Body of pancreas (tissue), 4 donors: Measurements from ENCODE around the gene PLCB4. TPM values are rescaled to one million over a fixed set of nuclear protein-coding genes. Genes with fewer than 3 reads are reported as not detected.

Experiments used
- ATAC-seq: fragments of 150-250 bp; one replicate; pipeline ENCODE4 v1.9.1; 2016
- DNase-seq, 4 donors: peaks; one replicate each; pipeline ENCODE4 v3.0.0-alpha.2; 2019
- H3K27ac ChIP-seq, 4 donors: fragments of 200-600 bp; sonication (generic); 1 replicate in 3 of 4; 2 replicates in 1 of 4; pipeline versions ENCODE4 v1.5.1 to v1.6.1; 2016 to 2019; ENCODE audit warnings: mild to moderate bottlenecking in 1 of 4, mixed read lengths in 1 of 4, moderate library complexity in 1 of 4
- H3K27me3 ChIP-seq, 2 donors: fragments of 200-600 bp; sonication (generic); one replicate each; pipeline ENCODE4 v1.6.0; 2016; ENCODE audit warnings: mild to moderate bottlenecking in 1 of 2
- H3K36me3 ChIP-seq, 2 donors: fragments of 200-600 bp; sonication (generic); replicated peaks in 1 of 2; 2 replicates each; pipeline ENCODE4 v1.5.1; 2016; ENCODE audit warnings: low read depth in 2 of 2; ENCODE audit not compliant: insufficient read depth in 1 of 2
- H3K4me1 ChIP-seq: fragments of 200-600 bp; sonication (generic); one replicate; pipeline ENCODE4 v1.6.0; 2016
- H3K4me3 ChIP-seq, 2 donors: fragments of 200-600 bp; sonication (generic); 1 replicate in 1 of 2; 2 replicates in 1 of 2; pipeline ENCODE4 v1.5.1; 2016 to 2019
- H3K9me3 ChIP-seq, 3 donors: fragments of 200-600 bp; sonication (generic); 1 replicate in 2 of 3; 2 replicates in 1 of 3; pipeline ENCODE4 v1.5.1; 2016
- POLR2A ChIP-seq, 3 donors: fragments of 450-650 bp; IDR thresholded peaks; one replicate each; pipeline ENCODE4 v1.6.1; 2016; ENCODE audit warnings: antibody characterized with exemption in 3 of 3, mild to moderate bottlenecking in 2 of 3
- WGBS, 2 donors: methylation state at CpG; one replicate each; pipeline ENCODE4 v1.1.5; 2017; 5-methylcytosine and 5-hydroxymethylcytosine counted together
- intact Hi-C: fragments of 100-400 bp; cut with DNase I; formaldehyde crosslinking; loops from one replicate; pipeline ENCODE4 v1.15.1; 2023
- total RNA-seq, 2 donors: library from RNA; depleted of rRNA; stranded (reverse); fragments of >200 nt; gene quantifications; one replicate each; pipeline ENCODE4 v1.1.0, GENCODE V29; 2016
- TF ChIP-seq, protein P1 (sequence below), 7 experiments: fragments of 450-650 bp in 4 of 7; fragments of 200-600 bp in 3 of 7; sonication (generic) in 3 of 7; IDR thresholded peaks; one replicate each; pipeline ENCODE4 v1.5.1; 2016 to 2019; ENCODE audit warnings: antibody characterized with exemption in 7 of 7

Gene PLCB4
- total RNA-seq, 2 donors from 2014 or later, result 1.3 to 3.4 TPM

DNA sequence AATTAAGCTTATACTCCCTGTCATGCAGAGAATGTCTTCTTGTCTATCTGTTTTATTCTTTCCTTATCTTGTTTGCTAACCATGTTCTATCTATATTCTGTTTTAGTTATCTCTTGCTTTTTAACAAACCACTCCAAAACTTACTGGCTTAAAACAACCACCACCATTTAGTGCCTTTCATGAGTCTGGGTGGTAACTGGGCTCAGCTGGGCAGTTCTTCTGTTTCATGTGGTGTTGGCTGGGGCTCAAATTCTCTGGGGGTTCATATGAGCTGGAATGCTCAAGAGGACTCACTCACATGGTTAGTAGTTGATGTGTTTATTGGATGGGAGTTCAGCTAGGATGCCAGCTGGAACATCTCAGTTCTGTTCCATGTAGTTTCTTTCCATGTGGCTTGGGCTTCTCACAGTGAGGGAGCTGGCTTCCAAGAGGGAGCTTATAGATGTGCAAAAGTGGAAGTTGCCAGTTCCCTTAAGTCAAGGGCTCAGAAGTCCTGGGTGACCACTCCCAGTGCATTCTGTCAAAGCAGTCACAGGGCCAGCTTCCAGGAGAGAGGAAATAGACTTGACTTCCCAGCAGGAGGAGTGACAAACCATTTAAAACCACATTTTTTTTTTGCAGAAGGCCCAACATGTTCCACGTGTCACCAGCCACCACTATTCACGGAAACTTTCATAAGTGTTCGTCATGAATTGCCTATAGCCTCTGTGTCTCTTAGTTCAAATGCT, 70.4 kb downstream of the PLCB4 start:
- no peaks in the 10 kb centered on the region for H3K36me3 ChIP-seq
- no peak for TF ChIP-seq POLR2A (IDR thresholded peaks at IDR 0.05)
- TF ChIP-seq, protein P1, sequence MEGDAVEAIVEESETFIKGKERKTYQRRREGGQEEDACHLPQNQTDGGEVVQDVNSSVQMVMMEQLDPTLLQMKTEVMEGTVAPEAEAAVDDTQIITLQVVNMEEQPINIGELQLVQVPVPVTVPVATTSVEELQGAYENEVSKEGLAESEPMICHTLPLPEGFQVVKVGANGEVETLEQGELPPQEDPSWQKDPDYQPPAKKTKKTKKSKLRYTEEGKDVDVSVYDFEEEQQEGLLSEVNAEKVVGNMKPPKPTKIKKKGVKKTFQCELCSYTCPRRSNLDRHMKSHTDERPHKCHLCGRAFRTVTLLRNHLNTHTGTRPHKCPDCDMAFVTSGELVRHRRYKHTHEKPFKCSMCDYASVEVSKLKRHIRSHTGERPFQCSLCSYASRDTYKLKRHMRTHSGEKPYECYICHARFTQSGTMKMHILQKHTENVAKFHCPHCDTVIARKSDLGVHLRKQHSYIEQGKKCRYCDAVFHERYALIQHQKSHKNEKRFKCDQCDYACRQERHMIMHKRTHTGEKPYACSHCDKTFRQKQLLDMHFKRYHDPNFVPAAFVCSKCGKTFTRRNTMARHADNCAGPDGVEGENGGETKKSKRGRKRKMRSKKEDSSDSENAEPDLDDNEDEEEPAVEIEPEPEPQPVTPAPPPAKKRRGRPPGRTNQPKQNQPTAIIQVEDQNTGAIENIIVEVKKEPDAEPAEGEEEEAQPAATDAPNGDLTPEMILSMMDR (IDR thresholded peaks at IDR 0.05), result no peak
- H3K4me1 ChIP-seq, result no peaks in the 10 kb centered on the region
- intact Hi-C loops, result no loop called here
- DNase-seq (peak in 1 of 4 donors; percentile 15), ATAC-seq (no peak)
- H3K27ac ChIP-seq, result no peak overlapping the region
- no peaks in the 10 kb centered on the region for H3K27me3 ChIP-seq
- peaks cover 0 to 6% (median 0%) of the 10 kb centered on the region in 3 donors for H3K9me3 ChIP-seq
- H3K4me3 ChIP-seq, result no peak overlapping the region
- 59 to 73% methylated on average over 3 of the region's 3 CpGs for WGBS, 2 donors

DNA sequence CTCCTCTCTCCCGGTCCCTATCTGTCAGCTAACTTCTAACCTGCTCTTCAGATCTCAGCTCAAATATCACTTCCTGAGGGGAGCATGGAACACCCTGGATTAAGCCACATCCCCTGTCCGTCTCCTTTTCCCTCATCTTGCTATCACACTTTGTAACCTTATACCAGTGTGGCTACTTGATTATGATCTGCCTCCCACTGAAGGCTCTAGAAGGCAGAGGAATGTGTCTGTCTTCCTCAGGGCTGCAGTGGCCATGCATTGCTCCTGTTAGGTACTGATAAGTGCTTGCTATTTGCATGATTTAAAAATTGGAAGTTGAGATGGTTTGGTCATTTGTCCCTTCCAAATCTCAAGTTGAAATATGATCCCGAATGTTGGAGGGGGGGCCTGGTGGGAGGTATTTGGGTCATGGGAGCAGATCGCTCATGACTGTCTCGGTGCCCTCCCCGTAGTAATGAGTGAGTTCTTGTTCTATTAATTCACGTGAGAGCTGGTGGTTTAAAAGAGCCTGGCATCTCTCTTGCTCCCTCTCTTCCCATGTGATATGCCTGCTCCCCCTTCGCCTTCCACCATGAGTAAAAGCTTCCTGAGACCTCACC, 71.4 kb downstream of the PLCB4 start:
- intact Hi-C loops, result no loop called here
- ATAC-seq, result no peak
- peaks cover 0 to 6% (median 0%) of the 10 kb centered on the region in 3 donors for H3K9me3 ChIP-seq

GRCh38 chr20:9141070-9141469, 72.2 kb downstream of the PLCB4 start:
- DNase-seq (no peak), ATAC-seq (no peak)
- no peak overlapping the region for H3K4me3 ChIP-seq
- WGBS, 2 donors, result 58 to 62% methylated on average over 1 of the region's 1 CpG
- H3K36me3 ChIP-seq, result no peaks in the 10 kb centered on the region
- TF ChIP-seq POLR2A (IDR thresholded peaks at IDR 0.05), result no peak
- TF ChIP-seq, protein P1 (IDR thresholded peaks at IDR 0.05), result no peak
- intact Hi-C loops, result no loop called here
- H3K27ac ChIP-seq, result no peak overlapping the region
- H3K9me3 ChIP-seq, result peaks cover 0 to 6% (median 0%) of the 10 kb centered on the region in 3 donors
- no peaks in the 10 kb centered on the region for H3K4me1 ChIP-seq
- H3K27me3 ChIP-seq, result no peaks in the 10 kb centered on the region

More for the DNA sequence above, 71.4 kb downstream of the PLCB4 start:
- no peak for TF ChIP-seq POLR2A (IDR thresholded peaks at IDR 0.05)
- TF ChIP-seq, protein P1 (IDR thresholded peaks at IDR 0.05), result no peak
- H3K27ac ChIP-seq, result no peak overlapping the region
- H3K36me3 ChIP-seq, result no peaks in the 10 kb centered on the region
- no peak for DNase-seq
- WGBS, 2 donors, result 67 to 71% methylated on average over 8 of the region's 8 CpGs
- H3K4me1 ChIP-seq, result no peaks in the 10 kb centered on the region
- H3K4me3 ChIP-seq, result no peak overlapping the region
- no peaks in the 10 kb centered on the region for H3K27me3 ChIP-seq

- TF ChIP-seq POLR2A (IDR thresholded peaks at IDR 0.05), result no peak
- TF ChIP-seq, protein P1 (IDR thresholded peaks at IDR 0.05), result no peak
- no peak for ATAC-seq
- Histone ChIP-seq H3K27me3 (no peaks in the 10 kb centered on the region), H3K4me1 (no peaks in the 10 kb centered on the region), H3K36me3 (no peaks in the 10 kb centered on the region), H3K4me3 (no peak overlapping the region), H3K27ac (no peak overlapping the region), H3K9me3 (peaks cover 0 to 6% (median 0%) of the 10 kb centered on the region in 3 donors)
- no peak for DNase-seq
- intact Hi-C loops, result no loop called here
Measured at GRCh38 chr20:9141921-9142320, 73.0 kb downstream of the PLCB4 start.
